Breast epithelium (tissue), 3 donors: ENCODE results near the gene EME2.

Experiments used
- CTCF ChIP-seq, 3 donors: fragments of 450-650 bp; IDR thresholded peaks; one replicate each; pipeline ENCODE4 v1.5.1; 2016 to 2017; ENCODE audit warnings: antibody characterized with exemption in 3 of 3, mild to moderate bottlenecking in 3 of 3, moderate library complexity in 3 of 3
- POLR2AphosphoS5 ChIP-seq, 3 donors: sonication (generic); formaldehyde crosslinking; IDR thresholded peaks; one replicate each; pipeline ENCODE4 v1.6.1; 2017; ENCODE audit warnings: antibody characterized with exemption in 3 of 3

- TF ChIP-seq CTCF (IDR thresholded peaks at IDR 0.05): no peak
- no peak for TF ChIP-seq POLR2AphosphoS5 (IDR thresholded peaks at IDR 0.05)
Observed at GRCh38 chr16:1731603-1732002, 41.0 kb upstream of the EME2 start.
